Spinal cord (tissue), 10 donors: ENCODE results near the gene FOXL2NB. TPM values are rescaled to one million over a fixed set of nuclear protein-coding genes. Genes with fewer than 3 reads are reported as not detected.

ENCODE experiments used
- DNase-seq, 6 donors: peaks; one replicate each; pipeline versions ENCODE4 v3.0.0 to v3.0.0-alpha.2; 2013 to 2015; ENCODE audit warnings: low spot score in 6 of 6, low read depth in 4 of 6
- H3K27ac ChIP-seq: one replicate; pipeline ENCODE4 v1.5.1; 2013; ENCODE audit warnings: low read depth, low read length, control low read depth
- H3K27me3 ChIP-seq: one replicate; pipeline ENCODE4 v1.6.1; 2013; ENCODE audit warnings: low read length; ENCODE audit not compliant: control insufficient read depth, insufficient read depth
- H3K36me3 ChIP-seq: one replicate; pipeline ENCODE4 v1.6.1; 2013; ENCODE audit warnings: low read length; ENCODE audit not compliant: control insufficient read depth, insufficient read depth
- H3K4me1 ChIP-seq: one replicate; pipeline ENCODE4 v1.6.1; 2013; ENCODE audit warnings: low read length; ENCODE audit not compliant: control insufficient read depth, insufficient read depth
- H3K4me3 ChIP-seq: one replicate; pipeline ENCODE4 v1.5.1; 2013; ENCODE audit warnings: low read depth, low read length, control low read depth
- H3K9me3 ChIP-seq: one replicate; pipeline ENCODE4 v1.6.1; 2013; ENCODE audit warnings: low read length; ENCODE audit not compliant: control insufficient read depth, insufficient read depth
- WGBS: methylation state at CpG from one replicate; pipeline ENCODE4 v1.1.5; 2013; ENCODE audit warnings: missing lambda C conversion rate; ENCODE audit not compliant: insufficient coverage; 5-methylcytosine and 5-hydroxymethylcytosine counted together
- polyA plus RNA-seq, 2 donors: library from polyadenylated mRNA; unstranded; fragments of 120-200 nt; gene quantifications; one replicate each; pipeline ENCODE4 v1.2.1, GENCODE V29; 2013; ENCODE audit not compliant: insufficient read length in 2 of 2
- total RNA-seq, 2 donors: library from RNA; depleted of rRNA in 1 of 2; stranded (reverse); fragments of 120-200 nt in 1 of 2; fragments of >200 nt in 1 of 2; gene quantifications; one replicate each; pipeline versions ENCODE4 v1.2.3 to v1.2.4, GENCODE V29; 2013 to 2014
- donor health status: healthy.

The FOXL2NB gene
- total and polyA plus RNA-seq, 4 donors = 0.59 to 5.2 (median 1.4) TPM

DNA sequence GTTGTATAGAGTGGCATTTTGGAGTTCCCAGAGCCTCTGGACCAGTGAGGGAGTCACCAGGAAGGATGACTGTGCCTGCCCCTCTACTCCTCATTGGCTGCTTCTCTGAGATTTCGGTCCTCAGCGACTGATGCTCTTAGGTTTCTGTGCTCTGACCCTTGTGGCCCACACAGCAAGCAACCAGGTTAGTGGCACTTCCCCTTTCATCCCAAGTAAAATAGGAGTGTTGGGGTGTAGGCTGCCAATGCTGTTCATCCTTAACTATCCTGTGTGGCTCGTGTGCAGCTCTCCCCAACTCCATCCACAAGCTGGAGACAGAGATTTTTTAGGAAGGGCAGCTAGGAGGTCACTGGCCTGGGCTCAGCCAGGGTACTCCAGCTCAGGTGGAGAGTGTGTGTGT lies 37.8 kb downstream of the FOXL2NB start:
- no peaks in the 10 kb centered on the region for H3K36me3 ChIP-seq
- no peak for DNase-seq
- no peak overlapping the region for H3K27ac ChIP-seq
- H3K27me3 ChIP-seq = peaks cover 2% of the 10 kb centered on the region
- peaks cover 18% of the 10 kb centered on the region for H3K4me1 ChIP-seq
- H3K9me3 ChIP-seq = no peaks in the 10 kb centered on the region
- no CpG with 5 or more reads among the region's 3 CpGs for WGBS
- H3K4me3 ChIP-seq = no peak overlapping the region

DNA sequence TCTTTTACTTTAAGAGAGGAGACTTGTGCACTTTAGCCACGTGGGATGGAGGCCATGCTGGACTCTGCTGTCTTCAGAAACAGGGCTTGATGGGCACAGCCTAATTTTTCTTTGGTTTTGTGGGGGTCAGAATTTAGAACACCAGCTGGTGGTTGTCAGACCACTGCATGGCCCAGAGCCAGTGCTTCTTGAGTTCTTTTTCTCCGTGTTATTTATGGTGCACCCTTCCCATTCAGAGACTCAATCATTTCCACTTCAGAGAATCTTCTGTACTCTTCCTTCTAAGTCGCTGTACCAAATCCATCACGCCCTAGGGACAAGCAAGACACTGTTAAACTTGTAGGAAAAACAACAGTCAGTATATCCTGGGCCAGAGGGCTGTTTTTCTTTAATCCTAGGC lies 38.9 kb downstream of the FOXL2NB start:
- 27% methylated on average over 1 of the region's 4 CpGs for WGBS
- Histone ChIP-seq H3K9me3 (no peaks in the 10 kb centered on the region), H3K27me3 (peaks cover 2% of the 10 kb centered on the region), H3K27ac (no peak overlapping the region), H3K36me3 (no peaks in the 10 kb centered on the region), H3K4me1 (peaks cover 16% of the 10 kb centered on the region), H3K4me3 (no peak overlapping the region)
- DNase-seq = peak; percentile 26 to 80 (median 48)

DNA sequence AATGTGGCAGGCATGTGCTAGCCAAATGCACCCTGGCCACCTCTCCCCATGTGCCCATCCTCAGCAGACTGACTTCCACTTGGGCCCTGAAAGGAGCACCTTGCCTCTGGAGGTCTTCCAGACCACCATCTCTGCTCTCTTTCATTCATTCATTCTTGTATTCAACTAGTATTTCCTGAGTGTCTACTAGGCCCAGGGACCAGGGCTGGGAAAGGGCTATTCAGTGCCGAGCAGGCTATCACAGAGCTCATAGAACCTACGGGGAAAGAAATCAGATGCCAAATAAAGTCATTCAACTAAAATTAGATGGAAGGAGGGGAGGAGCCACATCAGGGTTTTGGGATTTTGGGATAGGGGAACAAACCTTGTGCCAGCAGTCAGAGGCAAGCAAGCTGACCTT lies 40.2 kb downstream of the FOXL2NB start:
- Histone ChIP-seq H3K27me3 (peaks cover 2% of the 10 kb centered on the region), H3K36me3 (no peaks in the 10 kb centered on the region), H3K9me3 (no peaks in the 10 kb centered on the region), H3K4me1 (peaks cover 16% of the 10 kb centered on the region), H3K4me3 (no peak overlapping the region), H3K27ac (no peak overlapping the region)
- DNase-seq = no peak
- 83% methylated on average over 1 of the region's 2 CpGs for WGBS

DNA sequence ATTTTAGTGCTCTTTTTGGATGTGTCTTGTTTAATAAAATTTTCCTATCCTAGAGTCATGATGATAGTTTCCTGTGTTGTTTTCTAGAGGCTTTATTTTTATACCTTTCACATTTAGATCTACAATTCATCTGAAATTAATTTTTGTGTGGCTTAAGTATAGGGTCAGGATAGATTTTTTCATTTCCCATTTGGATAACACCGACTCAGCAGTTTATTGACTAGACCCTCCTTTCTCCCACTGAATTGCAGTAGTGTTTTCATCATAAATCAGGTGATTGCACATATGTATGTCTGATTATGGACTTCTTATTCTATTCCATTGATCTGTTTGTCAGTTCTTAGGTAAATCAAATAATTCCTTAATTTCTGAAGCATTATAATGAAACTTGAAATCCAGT lies 48.7 kb downstream of the FOXL2NB start:
- H3K9me3 ChIP-seq = no peaks in the 10 kb centered on the region

More for the DNA sequence above, 48.7 kb downstream of the FOXL2NB start:
- Histone ChIP-seq H3K4me3 (no peak overlapping the region), H3K36me3 (no peaks in the 10 kb centered on the region), H3K27me3 (no peaks in the 10 kb centered on the region), H3K4me1 (no peaks in the 10 kb centered on the region), H3K27ac (no peak overlapping the region)
- WGBS = no CpG with 5 or more reads among the region's 1 CpG
- DNase-seq = no peak

Other genes starting within 250 kb of the FOXL2NB start
- gene PIK3CB, start 112.3 kb upstream of the FOXL2NB start, total RNA-seq = 10 to 100 TPM; 23.5 to 76.6 TPM
- 10 to 100 TPM; 43.9 to 51.8 TPM for gene PIK3CB, start 112.3 kb upstream of the FOXL2NB start, polyA plus RNA-seq
- gene FOXL2, start 80 bp upstream of the FOXL2NB start, total RNA-seq = 1 to 10 TPM in 1 of 2 donors, under 1 TPM in 1; 0.30 to 1.2 TPM
- gene FOXL2, start 80 bp upstream of the FOXL2NB start, polyA plus RNA-seq = under 1 TPM; 0.86 to 0.95 TPM
- gene PRR23A, start 59.1 kb downstream of the FOXL2NB start, total RNA-seq = not detected
- not detected for gene PRR23A, start 59.1 kb downstream of the FOXL2NB start, polyA plus RNA-seq
- not detected for gene PRR23B, start 73.7 kb downstream of the FOXL2NB start, total RNA-seq
- gene PRR23B, start 73.7 kb downstream of the FOXL2NB start, polyA plus RNA-seq = not detected
- gene PRR23C, start 97.7 kb downstream of the FOXL2NB start, total RNA-seq = not detected
- gene PRR23C, start 97.7 kb downstream of the FOXL2NB start, polyA plus RNA-seq = under 1 TPM; 0.10 to 0.11 TPM